Fibroblast of skin of left quadriceps (primary cell): Measurements from ENCODE around the gene MNAT1.
A peak's percentile ranks its signal among the peaks of the same experiment; 100 is the strongest.
"Not testable (repeated sequence)": the region's sequence is repeated elsewhere in the genome, so short reads cannot be mapped to it uniquely, and the experiment has no call there.

Source experiments
- DNase-seq, 2 experiments: peaks; one replicate each; pipeline ENCODE4 v3.0.0-alpha.2; 2013; ENCODE audit warnings: low read depth in 2 of 2

The MNAT1 gene

DNA sequence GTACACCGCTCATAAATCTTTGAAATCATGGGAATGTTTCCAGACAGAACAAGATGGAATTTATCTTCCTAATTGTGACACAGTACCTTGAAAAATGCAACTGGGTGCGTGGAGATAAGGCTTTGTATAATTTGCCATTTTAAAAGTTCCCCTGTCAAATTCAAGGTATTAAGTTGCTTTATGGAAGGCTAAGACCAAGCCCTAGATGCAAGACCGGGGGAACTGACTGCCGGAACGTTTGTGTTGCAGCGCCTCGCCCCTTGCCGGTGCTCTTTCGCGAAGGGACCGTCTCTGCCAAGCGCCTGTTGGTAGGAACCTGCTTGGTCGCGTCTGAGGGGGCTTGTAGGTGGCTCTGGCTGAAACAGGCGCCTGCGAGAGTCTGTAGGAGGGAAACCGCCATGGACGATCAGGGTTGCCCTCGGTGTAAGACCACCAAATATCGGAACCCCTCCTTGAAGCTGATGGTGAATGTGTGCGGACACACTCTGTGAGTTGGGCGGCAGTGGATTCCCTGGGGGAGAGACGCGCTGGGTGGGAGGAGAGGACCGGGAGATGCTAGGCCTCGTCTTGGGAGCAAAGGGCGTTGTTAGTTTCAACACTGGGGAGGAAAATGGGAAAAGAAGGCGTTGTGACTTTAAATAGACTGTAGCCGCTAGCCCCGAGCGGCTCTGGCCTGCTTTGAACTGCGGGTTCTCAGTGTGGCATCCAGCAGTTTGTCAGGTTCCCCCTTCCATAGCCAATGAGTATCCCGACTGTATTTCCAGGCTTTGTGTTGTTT, at the start of gene MNAT1:
Gene MNAT1 (plus strand): TSS at position 297 of the 778 bp plus-strand sequence. CDS start 102 bp downstream, at position 399.
- peak; percentile 55 to 65 for DNase-seq

DNA sequence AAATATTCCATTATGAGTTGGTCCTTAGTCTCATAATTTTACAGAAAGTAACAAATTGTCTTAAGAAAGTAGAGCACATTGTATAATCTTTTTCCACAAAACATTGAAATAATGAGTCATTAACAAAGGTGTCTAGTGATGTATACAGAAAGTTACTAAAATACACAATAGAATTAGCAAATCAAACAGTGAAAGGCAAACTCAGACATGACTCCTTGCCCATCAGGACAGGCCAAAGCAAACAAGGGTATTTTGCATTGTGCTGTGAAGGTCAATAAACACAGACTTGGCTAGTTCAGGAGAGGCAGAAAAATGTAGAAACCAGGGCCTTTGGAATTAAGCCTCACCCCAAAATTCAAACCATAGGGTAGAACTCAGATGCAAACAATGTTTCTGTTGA, 47.7 kb upstream of the MNAT1 start:
- DNase-seq: no peak

DNA sequence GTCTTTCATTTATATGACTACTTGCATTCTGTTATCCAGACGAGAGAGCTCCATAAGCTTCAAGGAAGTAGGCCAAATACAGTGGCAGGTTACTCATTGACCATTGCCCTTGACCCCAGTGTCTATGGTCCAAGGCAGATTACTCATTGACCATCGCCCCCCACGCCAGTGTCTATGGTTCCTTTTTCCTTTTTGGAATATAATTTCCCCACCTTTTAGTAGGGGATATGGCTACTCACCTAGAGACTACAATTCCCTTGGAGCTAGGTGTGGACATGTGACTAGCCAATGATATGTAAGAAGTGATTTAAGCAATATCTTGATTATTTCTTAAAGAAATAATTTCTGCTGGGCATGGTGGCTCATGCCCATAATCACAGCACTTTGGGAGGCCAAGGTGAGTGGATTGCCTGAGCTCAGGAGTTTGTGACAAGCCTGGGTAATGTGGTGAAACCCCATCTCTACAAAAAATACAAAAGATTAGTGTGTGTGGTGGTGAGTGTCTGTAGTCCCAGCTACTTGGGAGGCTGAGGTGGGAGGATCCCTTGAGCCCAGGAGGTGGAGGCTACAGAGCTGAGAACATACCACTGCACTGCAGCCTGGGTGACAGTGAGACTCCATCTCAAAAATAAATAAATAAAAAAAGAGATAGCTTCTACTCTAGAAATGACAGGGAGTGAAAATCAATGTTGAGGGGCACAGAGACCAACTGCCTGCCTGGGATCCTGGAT, 43.0 kb upstream of the MNAT1 start:
- DNase-seq: no peak

DNA sequence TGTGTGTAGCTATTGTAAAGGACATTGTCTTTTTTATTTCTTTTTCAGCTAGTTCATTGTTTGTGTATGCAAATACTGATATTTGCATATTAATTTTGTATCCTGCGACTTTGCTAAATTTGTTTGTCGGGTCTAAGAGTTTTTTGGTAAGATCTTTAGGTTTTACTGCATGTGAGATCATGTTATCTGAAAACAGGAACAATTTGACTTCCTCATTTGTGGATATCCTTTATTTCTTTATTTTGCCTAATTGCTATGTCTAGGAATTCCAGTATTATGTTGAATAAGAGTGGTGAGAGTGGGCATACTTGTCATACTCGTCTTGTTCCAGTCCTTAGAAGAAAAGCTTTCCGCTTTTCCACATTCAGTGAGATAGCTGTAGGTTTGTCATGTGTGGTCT, 39.2 kb upstream of the MNAT1 start:
- no peak for DNase-seq

DNA sequence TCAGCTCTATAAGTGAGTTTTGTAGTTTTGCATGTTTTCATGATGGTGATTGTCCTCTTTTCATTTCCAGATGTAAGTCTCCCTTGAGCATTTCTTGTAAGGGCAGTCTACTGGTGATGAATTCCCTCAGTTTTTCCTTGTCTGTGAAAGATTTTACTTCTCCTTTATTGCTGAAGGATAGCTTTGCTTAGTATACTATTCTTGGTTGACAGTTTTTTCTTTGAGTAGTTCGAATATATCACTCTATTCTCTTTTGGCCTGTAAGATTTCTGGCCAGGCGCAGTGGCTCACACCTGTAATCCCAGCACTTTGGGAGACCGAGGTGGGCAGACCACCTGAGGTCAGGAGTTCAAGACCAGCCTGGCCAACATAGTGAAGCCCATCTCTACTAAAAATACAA, 34.0 kb upstream of the MNAT1 start:
- no peak for DNase-seq

DNA sequence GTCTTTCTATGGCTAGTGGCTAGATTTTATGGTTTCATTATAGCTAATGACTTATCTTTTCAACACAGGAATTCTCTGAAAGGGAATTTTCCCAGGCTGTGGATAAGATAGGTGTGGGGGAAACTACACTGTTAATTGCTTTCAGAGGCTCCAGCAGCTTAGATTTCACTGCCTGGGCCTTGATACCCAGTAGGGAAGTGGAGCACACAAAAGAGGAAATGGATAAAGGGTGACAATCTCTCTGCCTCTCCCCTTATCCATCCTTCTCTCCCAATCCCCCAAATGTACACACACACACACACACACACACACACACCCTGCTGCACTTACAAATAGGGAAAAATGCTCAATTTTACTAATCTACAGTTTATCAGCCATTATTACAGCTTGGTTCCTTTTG, 29.5 kb upstream of the MNAT1 start:
- DNase-seq: no peak

DNA sequence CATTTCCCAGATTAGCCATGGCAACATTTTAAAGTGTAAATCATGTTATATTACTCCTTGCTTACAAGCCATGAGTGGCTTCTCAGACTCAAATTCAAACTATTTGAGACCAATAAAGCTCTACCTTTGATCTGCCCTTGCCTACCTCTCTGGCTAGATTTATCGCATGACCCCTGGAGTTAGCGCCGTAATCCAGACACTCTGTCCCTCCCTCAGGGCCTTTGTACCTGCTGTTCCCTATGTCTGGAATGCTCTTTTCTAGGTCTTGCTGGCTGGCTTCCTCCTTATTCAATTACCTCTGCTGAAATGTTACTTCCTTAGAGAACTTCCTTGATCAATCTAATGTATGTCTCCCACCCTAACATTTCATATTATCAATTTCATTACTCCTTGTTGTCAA, 26.7 kb upstream of the MNAT1 start:
- DNase-seq: no peak

DNA sequence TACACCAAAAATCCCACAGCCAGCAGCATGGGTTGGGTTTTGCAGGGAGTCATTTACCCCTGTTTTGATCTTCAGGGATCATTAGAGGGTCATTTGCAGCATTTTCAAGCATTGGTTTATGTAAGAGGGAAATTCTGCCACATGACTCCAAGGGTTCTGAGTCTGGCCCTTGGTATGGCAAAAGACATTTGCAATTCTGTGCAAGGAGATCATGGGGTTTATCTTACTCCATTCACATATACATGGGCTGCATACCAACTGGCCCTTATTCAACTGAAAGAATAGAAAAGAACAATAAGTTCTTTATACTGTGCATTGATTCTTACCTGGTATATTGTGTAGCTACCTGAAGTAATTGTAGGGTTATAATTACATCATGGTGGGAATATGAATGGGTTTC, 24.1 kb upstream of the MNAT1 start:
- DNase-seq: no peak

DNA sequence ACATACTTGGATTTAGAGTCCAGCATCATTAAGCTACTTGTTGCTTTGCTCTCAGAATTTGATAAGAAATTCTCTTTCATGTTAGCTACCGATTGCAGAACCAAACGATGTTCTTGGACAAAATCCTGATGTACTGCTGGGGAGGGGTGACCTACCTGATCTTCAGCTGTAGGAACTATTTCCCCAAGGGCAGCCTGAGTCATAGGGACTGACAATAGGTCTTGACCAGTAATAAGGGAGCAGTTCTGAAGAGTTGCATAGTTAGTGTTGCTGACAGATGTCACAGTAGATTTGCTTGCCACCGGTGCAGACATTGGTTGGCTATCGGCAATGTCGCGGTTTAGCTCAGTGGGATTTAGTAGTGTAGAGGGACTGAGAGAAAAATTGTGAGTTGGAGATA, 21.0 kb upstream of the MNAT1 start:
- DNase-seq: no peak

DNA sequence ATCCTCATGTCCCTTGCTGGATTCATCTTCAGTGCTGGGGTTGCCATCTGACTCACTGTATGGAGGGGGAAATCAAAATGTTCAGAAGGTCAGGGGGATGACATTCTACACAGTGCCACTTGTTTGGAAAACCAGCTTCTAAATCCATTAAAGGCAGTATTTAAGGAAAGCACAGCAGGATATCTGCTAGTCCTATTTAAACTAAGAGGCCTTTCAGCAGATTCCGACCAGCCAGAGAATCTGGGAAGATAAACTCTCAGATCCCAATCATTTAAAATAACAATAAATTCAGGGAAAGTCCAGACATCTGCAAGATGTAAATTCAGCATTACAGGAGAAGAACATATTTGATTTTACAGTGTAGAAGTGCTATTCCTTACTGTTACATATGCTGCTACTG, 14.2 kb upstream of the MNAT1 start:
- no peak for DNase-seq

DNA sequence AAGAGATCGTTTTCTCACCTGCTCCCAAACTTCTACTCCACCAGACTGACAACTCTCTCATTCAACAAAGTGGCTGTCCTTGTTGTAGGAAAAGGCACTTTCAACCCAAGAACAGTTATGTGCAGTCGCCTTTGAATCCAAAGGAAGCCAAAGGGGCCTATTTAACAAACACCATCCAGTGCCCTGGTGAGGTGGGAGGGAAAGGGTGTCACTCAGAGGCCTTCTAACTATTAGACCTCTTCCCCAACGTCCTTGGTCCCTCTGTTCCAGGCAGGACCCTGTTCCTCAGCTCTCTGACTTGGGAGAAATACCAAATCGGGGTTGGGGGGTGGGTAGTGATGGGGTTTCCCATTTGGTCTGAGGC, 13.6 kb upstream of the MNAT1 start:
- DNase-seq: no peak

DNA sequence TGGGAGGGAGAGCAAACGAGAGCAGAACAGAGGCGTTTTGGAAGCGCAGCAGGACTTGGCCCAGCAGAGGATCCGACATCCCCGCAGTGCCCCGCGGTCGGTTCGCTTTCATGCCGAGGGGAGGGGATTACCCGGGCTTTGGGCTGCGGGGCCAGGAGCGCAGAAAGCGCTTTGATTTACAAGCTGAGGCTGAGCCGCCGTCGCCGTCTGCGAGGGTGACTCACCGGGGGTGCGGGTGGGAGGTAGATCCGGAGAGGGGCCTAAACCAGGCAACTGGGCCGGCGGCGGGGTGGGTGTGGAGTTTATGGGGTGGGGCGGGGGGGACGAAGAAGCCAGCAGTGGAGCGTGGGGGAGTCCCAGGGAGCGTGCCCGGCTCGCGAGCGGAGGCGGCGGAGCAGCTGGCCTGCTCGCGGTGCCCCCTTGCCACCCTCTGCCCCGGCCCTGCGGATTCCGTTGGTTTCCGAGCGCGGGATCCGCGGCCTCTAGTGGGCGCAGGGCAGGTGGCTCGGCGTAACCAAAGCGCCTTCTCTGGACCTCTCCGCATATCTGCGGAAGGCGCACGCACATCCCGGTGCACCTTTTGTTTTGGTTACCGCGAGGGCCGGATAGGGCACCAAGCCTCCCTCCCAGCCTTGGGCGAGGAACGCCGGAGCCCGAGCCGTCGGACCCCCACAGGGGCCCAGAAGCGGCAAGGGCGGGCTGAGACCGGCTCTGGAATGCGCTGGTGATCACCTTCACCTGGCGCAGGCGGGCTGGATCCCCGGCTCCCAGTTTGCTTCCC, 13.0 kb upstream of the MNAT1 start:
- no peak for DNase-seq

DNA sequence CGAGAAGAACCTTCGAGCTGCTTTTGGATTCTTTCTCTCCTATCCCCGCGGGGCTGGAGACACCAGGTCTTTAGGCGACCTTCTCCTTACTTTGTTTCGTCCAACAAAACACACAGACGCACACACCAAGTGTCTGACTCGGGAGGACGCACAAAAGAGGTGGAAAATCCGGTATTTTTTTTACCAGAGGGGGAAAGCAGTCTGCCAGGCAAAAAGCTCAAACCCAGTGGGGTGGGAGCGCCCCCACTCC, 12.5 kb upstream of the MNAT1 start:
- DNase-seq: no peak

DNA sequence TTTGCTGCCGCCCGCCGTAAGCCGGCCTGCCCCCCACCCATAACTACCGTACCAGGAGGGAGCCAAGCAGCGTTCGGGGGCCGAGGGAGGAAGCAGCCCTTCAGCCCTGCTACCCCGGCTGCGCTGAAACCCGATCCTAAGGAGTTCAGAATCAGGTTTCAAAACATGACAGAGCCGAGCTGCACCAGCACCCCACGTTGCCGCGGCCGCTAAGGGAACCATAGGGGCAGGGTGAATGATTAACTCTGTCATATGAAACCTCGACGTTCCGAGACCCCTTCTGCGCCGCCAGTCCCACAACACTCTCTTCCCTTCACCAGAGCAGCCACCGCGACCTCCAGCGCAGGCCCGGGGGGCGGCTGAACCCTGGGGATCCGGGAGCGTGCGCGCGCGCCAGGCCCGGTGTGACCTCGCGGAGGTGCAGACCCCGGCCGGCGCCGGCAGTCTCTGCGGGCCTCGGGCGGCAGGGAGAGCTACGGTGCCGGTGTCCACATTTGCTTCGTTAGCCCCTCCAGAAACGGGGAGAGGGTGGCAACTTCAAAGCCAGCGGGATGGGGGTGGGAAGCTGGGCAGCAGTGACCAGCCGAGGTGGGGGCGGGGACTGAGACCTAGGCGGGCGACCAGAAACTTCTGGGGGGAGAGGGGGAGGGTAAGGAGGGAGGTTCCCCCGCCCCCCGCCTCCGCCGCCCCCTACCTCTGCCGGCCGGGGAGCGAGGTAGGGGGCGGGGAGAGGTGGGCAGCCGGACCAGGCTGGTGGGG, 12.0 kb upstream of the MNAT1 start:
- no peak for DNase-seq

DNA sequence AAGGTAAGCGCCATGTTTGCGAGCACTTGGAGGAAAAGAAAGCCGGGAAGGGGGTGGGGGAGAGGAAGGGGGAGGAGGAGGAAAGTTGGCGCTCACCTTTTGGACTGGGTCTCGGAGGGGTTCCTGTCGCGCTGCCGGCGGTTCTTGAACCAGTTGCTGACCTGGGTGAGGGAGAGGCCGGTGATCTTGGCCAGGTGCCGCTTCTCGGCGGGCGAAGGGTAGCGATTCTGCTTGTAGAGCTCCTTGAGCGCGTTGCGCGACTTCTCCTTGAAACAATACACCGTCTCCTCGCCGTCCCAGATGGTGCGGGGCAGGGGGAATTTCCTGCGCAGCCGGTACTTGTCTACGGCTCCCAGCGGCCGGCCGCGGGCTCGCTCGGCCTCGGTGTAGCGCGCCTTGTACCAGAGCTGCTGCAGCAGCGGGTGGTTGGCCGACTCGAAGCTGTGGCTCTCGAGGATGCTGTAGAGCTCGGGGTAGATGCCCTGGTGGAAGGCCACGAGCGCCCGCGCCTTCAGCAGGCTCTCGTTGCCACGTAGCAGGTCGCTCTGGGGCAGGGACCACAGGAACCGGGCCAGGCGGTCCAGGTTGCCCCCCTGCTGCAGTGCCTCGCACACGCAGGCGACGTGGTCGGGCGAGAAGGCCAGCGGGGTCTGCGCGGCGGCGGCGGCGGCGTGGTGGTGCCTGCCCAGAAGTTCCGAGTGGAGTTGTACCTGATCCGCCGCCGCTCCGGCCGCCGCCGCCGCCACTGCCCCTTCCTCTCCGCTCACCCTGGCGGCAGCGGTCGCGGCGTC, 11.2 kb upstream of the MNAT1 start:
- no peak for DNase-seq

DNA sequence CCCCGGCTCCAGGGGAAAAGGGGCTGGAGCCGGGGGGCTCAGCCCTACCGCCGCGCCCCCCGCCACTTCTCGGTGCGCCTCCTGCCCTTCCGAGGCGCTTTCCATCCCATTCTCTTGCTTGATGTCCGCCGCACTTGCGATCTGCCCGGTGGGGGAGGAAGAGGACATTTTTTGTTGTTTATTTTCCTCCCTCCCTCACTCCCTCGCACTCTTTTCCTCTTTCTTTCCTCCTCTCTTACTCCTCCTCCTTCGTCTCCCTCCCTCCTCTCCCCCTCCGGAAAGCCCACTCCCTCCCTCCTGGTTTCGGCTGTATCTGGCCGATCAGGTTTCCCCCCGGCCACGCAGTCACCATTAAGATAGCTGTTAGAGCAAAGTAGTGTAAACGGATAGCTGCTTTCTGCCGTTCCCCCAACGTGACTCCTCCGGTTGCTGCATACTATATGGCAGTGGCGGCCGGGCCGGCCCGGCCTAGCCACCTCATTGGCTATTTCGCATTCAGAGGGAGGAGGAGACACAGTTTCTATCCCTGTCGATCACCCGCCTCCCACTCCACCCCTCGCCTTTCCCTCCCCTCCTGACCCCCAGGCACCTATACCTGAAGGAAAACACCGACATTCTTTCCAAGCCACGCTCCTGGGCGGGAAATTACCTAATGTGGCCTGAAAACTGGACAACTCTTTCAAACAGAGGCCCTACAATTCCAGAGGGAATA, 10.5 kb upstream of the MNAT1 start, which contains the start of gene SIX4:
Gene SIX4 (minus strand): TSS at position 445 of the 712 bp plus-strand sequence. CDS start 277 bp downstream, at position 168.
- peak; percentile 70 to 73 for DNase-seq

DNA sequence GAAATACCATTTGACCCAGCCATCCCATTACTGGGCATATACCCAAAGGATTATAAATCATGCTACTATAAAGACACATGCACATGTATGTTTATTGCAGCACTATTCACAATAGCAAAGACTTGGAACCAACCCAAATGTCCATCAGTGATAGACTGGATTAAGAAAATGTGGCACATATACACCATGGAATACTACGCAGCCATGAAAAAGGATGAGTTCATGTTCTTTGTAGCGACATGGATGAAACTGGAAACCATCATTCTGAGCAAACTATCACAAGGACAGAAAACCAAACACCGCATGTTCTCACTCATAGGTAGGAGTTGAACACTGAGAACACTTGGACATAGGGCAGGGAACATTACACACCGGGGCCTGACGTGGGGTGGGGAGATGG, 3.3 kb upstream of the MNAT1 start:
- DNase-seq: not testable (repeated sequence)

DNA sequence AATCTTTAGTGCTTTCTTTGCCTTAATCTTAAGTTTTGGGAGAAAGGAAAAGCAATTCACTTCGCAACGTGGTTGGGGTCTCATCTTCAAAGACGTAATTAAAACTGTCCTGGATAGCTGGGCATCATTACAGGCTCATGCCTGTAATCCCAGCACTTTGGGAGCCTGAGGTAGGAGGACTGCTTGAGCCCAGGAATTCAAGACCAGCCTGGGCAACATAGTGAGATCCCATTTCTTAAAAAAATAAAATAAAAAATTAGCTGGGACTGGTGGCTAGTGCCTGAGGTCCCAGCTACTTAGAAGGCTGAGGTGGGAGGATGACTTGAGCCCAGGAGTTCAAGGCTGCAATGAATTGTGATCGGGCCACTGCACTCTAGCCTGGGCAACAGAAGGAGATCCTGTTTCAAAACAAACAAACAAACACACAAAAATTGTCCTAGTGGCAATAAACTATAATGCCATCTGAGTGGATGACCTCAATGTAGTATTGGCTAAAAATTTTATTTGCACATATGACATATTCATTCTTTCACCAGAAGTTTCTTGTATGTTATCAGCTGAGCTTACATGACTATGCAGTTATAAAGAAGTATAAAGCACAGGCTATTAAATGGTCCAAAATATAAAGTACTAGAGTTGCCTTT, 1.6 kb upstream of the MNAT1 start:
- DNase-seq: no peak

DNA sequence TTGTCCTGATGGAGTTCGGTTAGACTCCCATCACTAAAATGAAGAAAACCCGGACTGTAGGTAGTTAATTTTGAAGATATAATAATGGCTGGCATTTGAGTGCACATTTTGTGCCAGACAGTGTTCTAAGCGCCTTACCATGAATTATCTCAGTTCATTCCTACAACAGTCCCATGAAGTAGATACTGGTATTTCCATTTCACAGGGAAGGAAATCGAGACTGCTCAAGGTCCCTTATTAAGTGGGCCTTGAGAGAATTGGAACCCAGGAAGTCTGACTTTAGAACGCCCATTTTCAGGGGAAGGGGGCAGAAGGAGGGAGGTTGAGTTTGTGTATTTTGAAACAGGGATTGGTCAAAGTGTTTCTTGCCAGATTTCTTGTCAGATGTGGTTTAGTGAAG, 855 bp downstream of the MNAT1 start:
- DNase-seq: no peak

DNA sequence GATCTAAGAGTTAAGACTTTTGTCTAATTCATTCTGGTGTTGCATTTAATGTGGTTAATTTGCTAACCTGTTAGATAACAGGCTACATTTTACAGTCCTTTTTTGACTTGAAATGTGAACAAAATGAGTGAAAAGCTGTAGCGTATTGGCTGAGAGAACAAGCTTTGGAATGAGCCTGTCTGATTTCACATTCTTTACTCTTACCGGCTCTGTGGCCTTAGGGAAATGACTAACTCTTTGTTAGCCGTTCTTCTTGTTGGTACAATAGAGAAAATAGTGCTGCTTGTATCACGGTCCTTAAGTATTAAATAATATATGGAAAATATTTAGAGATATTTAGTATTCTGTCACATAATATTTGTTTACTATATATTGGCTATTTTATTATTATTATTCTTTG, 1.9 kb downstream of the MNAT1 start:
- no peak for DNase-seq
